H1 (cell line): ENCODE data around the gene OSBPL6. TPM values are rescaled to one million over a fixed set of nuclear protein-coding genes. Genes with fewer than 3 reads are reported as not detected.

Source experiments
- CTCF ChIA-PET: fragments of 300-600 bp; sonication (Branson Sonifier 250); formaldehyde crosslinking; loops from one replicate; lab custom pipeline; 2021; ENCODE audit not compliant: partially characterized antibody; lab: Charles Lee
- POLR2A ChIA-PET: fragments of 300-600 bp; sonication (Branson Sonifier 250); formaldehyde crosslinking; loops from one replicate; lab custom pipeline; 2021; ENCODE audit warnings: inconsistent platforms; ENCODE audit not compliant: partially characterized antibody; lab: Charles Lee
- DNase-seq, 2 experiments: peaks; one replicate each; pipeline versions ENCODE4 v3.0.0 to v3.0.0-alpha.2; 2010 to 2022; ENCODE audit warnings: low spot score in 2 of 2, low read depth in 1 of 2, mixed read lengths in 1 of 2
- FAIRE-seq: peaks from 2 replicates; lab custom pipeline; 2011; peaks lifted over from hg19 to GRCh38; lab: Jason Lieb, UNC
- H2AFZ ChIP-seq: 2 replicates; pipeline ENCODE4 v1.8.1; 2012; ENCODE audit warnings: low read length, inconsistent platforms
- H2AK5ac ChIP-seq: 2 replicates; pipeline ENCODE4 v1.6.1; 2013; ENCODE audit warnings: low read depth, low read length
- H2BK120ac ChIP-seq: replicated peaks from 2 replicates; pipeline ENCODE3; 2013; ENCODE audit warnings: low read depth, low read length, inconsistent platforms
- H2BK12ac ChIP-seq: 2 replicates; pipeline ENCODE4 v1.6.1; 2013; ENCODE audit warnings: low read depth, low read length
- H2BK15ac ChIP-seq: 2 replicates; pipeline ENCODE4 v1.6.1; 2013; ENCODE audit warnings: low read length
- H2BK20ac ChIP-seq: 2 replicates; pipeline ENCODE4 v1.6.1; 2013; ENCODE audit warnings: low read length
- H2BK5ac ChIP-seq: 2 replicates; pipeline ENCODE4 v1.6.1; 2013; ENCODE audit warnings: low read depth, low read length
- H3K14ac ChIP-seq: 2 replicates; pipeline ENCODE4 v1.6.1; 2013; ENCODE audit warnings: inconsistent platforms; ENCODE audit not compliant: insufficient read length
- H3K18ac ChIP-seq: 2 replicates; pipeline ENCODE4 v1.6.1; 2013; ENCODE audit warnings: low read length; ENCODE audit errors: extremely low read depth
- H3K23ac ChIP-seq: 2 replicates; pipeline ENCODE4 v1.6.1; 2013; ENCODE audit warnings: inconsistent platforms; ENCODE audit not compliant: insufficient read length
- H3K23me2 ChIP-seq: 2 replicates; pipeline ENCODE4 v1.6.1; 2013; ENCODE audit warnings: low read depth, low read length
- H3K27ac ChIP-seq: 2 replicates; pipeline ENCODE4 v1.6.1; 2011; ENCODE audit warnings: low read depth, low read length, inconsistent platforms
- H3K27me3 ChIP-seq, 4 experiments: replicated peaks in 1 of 4; 1 replicate in 1 of 4; 2 replicates in 3 of 4; pipeline versions ENCODE4 v1.6.1 to v1.8.1; 2011 to 2013; ENCODE audit warnings: low read length in 3 of 4, mild to moderate bottlenecking in 3 of 4, inconsistent platforms in 2 of 4, mixed read lengths in 2 of 4, moderate library complexity in 1 of 4; ENCODE audit not compliant: control insufficient read depth in 3 of 4, insufficient read depth in 3 of 4; ENCODE audit errors: extremely low read depth in 1 of 4
- H3K36me3 ChIP-seq, 4 experiments: 2 replicates each; pipeline versions ENCODE4 v1.6.1 to v1.8.1; 2011 to 2013; ENCODE audit warnings: mild to moderate bottlenecking in 4 of 4, low read length in 3 of 4, moderate library complexity in 2 of 4, control low read depth in 1 of 4, inconsistent platforms in 1 of 4; ENCODE audit not compliant: insufficient read depth in 4 of 4, control insufficient read depth in 2 of 4
- H3K4ac ChIP-seq: replicated peaks from 2 replicates; pipeline ENCODE3; 2013; ENCODE audit warnings: low read length, low read depth, mixed read lengths, inconsistent platforms; ENCODE audit not compliant: insufficient read length
- H3K4me1 ChIP-seq, 4 experiments: replicated peaks in 1 of 4; 1 replicate in 1 of 4; 2 replicates in 3 of 4; pipeline versions ENCODE4 v1.6.1 to v1.8.1; 2011 to 2013; ENCODE audit warnings: low read length in 3 of 4, inconsistent platforms in 2 of 4, mixed read lengths in 1 of 4; ENCODE audit not compliant: insufficient read depth in 4 of 4, control insufficient read depth in 3 of 4
- H3K4me2 ChIP-seq, 2 experiments: 2 replicates each; pipeline versions ENCODE4 v1.6.1 to v1.8.1; 2011 to 2013; ENCODE audit warnings: low read depth in 2 of 2, low read length in 2 of 2, control low read depth in 1 of 2, inconsistent platforms in 1 of 2, mild to moderate bottlenecking in 1 of 2; ENCODE audit not compliant: insufficient read depth in 1 of 2
- H3K4me3 ChIP-seq, 4 experiments: fragments of 200-600, 300-600 bp in 1 of 4; sonication (generic), shearing (Covaris generic), sonication (Bioruptor Twin) in 1 of 4; 2 replicates each; pipeline versions ENCODE4 v1.5.1 to v1.8.1; 2011 to 2016; ENCODE audit warnings: low read length in 4 of 4, low read depth in 3 of 4, control low read depth in 2 of 4, inconsistent platforms in 2 of 4, mild to moderate bottlenecking in 2 of 4, mixed read lengths in 1 of 4, moderate library complexity in 1 of 4; ENCODE audit not compliant: insufficient read depth in 2 of 4; ENCODE audit errors: extremely low read depth in 1 of 4
- H3K56ac ChIP-seq: replicated peaks from 2 replicates; pipeline ENCODE3; 2013; ENCODE audit warnings: low read depth, mild to moderate bottlenecking, mixed read lengths, low read length, inconsistent platforms; ENCODE audit not compliant: insufficient read length
- H3K79me1 ChIP-seq: 2 replicates; pipeline ENCODE4 v1.6.1; 2013; ENCODE audit warnings: low read depth, low read length, control low read depth
- H3K79me2 ChIP-seq, 2 experiments: 2 replicates each; pipeline versions ENCODE4 v1.6.1 to v1.8.1; 2012 to 2013; ENCODE audit warnings: low read length in 2 of 2, mild to moderate bottlenecking in 2 of 2, inconsistent platforms in 1 of 2; ENCODE audit not compliant: insufficient read depth in 2 of 2, control insufficient read depth in 1 of 2
- H3K9ac ChIP-seq, 4 experiments: replicated peaks in 1 of 4; 1 replicate in 1 of 4; 2 replicates in 3 of 4; pipeline versions ENCODE4 v1.6.1 to v1.8.1; 2011 to 2013; ENCODE audit warnings: low read depth in 3 of 4, low read length in 3 of 4, control low read depth in 2 of 4, mild to moderate bottlenecking in 2 of 4, moderate library complexity in 2 of 4, inconsistent platforms in 1 of 4; ENCODE audit errors: extremely low read depth in 1 of 4
- H3K9me3 ChIP-seq, 2 experiments: 2 replicates each; pipeline versions ENCODE4 v1.6.1 to v1.8.1; 2012 to 2013; ENCODE audit warnings: mild to moderate bottlenecking in 2 of 2, moderate library complexity in 2 of 2, control low read depth in 1 of 2, inconsistent platforms in 1 of 2, low read depth in 1 of 2, low read length in 1 of 2, mixed read lengths in 1 of 2; ENCODE audit not compliant: insufficient read depth in 2 of 2
- H4K20me1 ChIP-seq, 2 experiments: replicated peaks in 1 of 2; 2 replicates each; pipeline versions ENCODE3 to v1.8.1; 2011 to 2013; ENCODE audit warnings: inconsistent platforms in 2 of 2, low read length in 2 of 2, mild to moderate bottlenecking in 1 of 2; ENCODE audit not compliant: insufficient read depth in 2 of 2, control insufficient read depth in 1 of 2
- H4K5ac ChIP-seq: 2 replicates; pipeline ENCODE4 v1.6.1; 2013; ENCODE audit warnings: low read length, low read depth, mixed read lengths, inconsistent platforms; ENCODE audit not compliant: insufficient read length
- H4K8ac ChIP-seq: 2 replicates; pipeline ENCODE4 v1.8.0; 2013; ENCODE audit warnings: mild to moderate bottlenecking, moderate library complexity, low read length, inconsistent platforms; ENCODE audit not compliant: insufficient read depth; ENCODE audit errors: extremely low read depth
- H4K91ac ChIP-seq: replicated peaks from 2 replicates; pipeline ENCODE3; 2013; ENCODE audit warnings: low read length, mixed read lengths, inconsistent platforms; ENCODE audit not compliant: insufficient read length
- CBX8 ChIP-seq: fragments of 300-800, 300-1000 bp; sonication (generic); IDR thresholded peaks from 2 replicates; pipeline ENCODE4 v1.7.1; 2016; ENCODE audit warnings: low read depth, low read length, borderline replicate concordance
- CHD1 ChIP-seq: IDR thresholded peaks from 2 replicates; pipeline ENCODE4 v1.6.1; 2012; ENCODE audit warnings: low read depth, low read length, improper control_type of control experiment
- EP300 ChIP-seq, 2 experiments: IDR thresholded peaks; 1 replicate in 1 of 2; 2 replicates in 1 of 2; pipeline ENCODE4 v1.6.1; 2011 to 2012; ENCODE audit warnings: low read depth in 2 of 2, low read length in 2 of 2, mild to moderate bottlenecking in 2 of 2, borderline replicate concordance in 1 of 2, inconsistent platforms in 1 of 2, moderate library complexity in 1 of 2
- KDM4A ChIP-seq: IDR thresholded peaks from one replicate; pipeline ENCODE4 v1.7.1; 2012; ENCODE audit warnings: low read depth, mild to moderate bottlenecking, moderate library complexity, low read length, inconsistent platforms; ENCODE audit not compliant: severe bottlenecking
- KDM5A ChIP-seq: fragments of 200-600 bp; IDR thresholded peaks from 2 replicates; pipeline ENCODE4 v1.7.1; 2012; ENCODE audit warnings: mild to moderate bottlenecking, low read length, inconsistent platforms, mixed read lengths
- NANOG ChIP-seq: IDR thresholded peaks from 2 replicates; pipeline ENCODE4 v1.6.1; 2011; ENCODE audit warnings: low read length, low read depth, mild to moderate bottlenecking, inconsistent platforms; ENCODE audit not compliant: insufficient read depth, poor library complexity, severe bottlenecking
- POLR2A ChIP-seq, 2 experiments: IDR thresholded peaks; 1 replicate in 1 of 2; 2 replicates in 1 of 2; pipeline ENCODE4 v1.6.1; 2011; ENCODE audit warnings: low read depth in 2 of 2, low read length in 2 of 2, mild to moderate bottlenecking in 2 of 2; ENCODE audit errors: control extremely low read depth in 1 of 2
- RBBP5 ChIP-seq: IDR thresholded peaks from 2 replicates; pipeline ENCODE4 v1.7.1; 2012; ENCODE audit warnings: low read depth, mild to moderate bottlenecking, inconsistent platforms, low read length, moderate library complexity, borderline replicate concordance
- SP4 ChIP-seq: IDR thresholded peaks from 2 replicates; pipeline ENCODE4 v1.6.1; 2012; ENCODE audit warnings: low read length, inconsistent platforms
- SRF ChIP-seq: IDR thresholded peaks from 2 replicates; pipeline ENCODE4 v1.6.1; 2011; ENCODE audit warnings: mild to moderate bottlenecking, low read depth, low read length, moderate library complexity
- YY1 ChIP-seq: IDR thresholded peaks from 2 replicates; pipeline ENCODE4 v1.6.1; 2011; ENCODE audit warnings: low read depth, mild to moderate bottlenecking, low read length
- WGBS, 2 experiments: shearing (Covaris generic) in 1 of 2; methylation state at CpG; one replicate each; pipeline versions ENCODE4 v1.1.6 to v1.1.7; 2013 to 2015; ENCODE audit warnings: low lambda C conversion rate in 2 of 2, mixed read lengths in 2 of 2, inconsistent platforms in 1 of 2, low coverage in 1 of 2, missing lambda C conversion rate in 1 of 2; ENCODE audit not compliant: insufficient replicate concordance in 2 of 2, insufficient coverage in 1 of 2, insufficient read length in 1 of 2; ENCODE audit errors: extremely low coverage in 1 of 2, missing lambda C conversion rate in 1 of 2; 5-methylcytosine and 5-hydroxymethylcytosine counted together
- polyA plus RNA-seq, 7 experiments: library from polyadenylated mRNA; depleted of rRNA in 3 of 7; stranded (reverse) in 5 of 7; unstranded in 2 of 7; fragments of >200 nt in 5 of 7; fragments of 200-250 nt in 2 of 7; gene quantifications; 1 replicate in 5 of 7; 2 replicates in 1 of 7; 4 replicates in 1 of 7; pipeline versions ENCODE4 v1.2.1 to v1.2.3, GENCODE V29; 2011 to 2013; ENCODE audit warnings: missing spikeins in 2 of 7, mixed read lengths in 2 of 7
- total RNA-seq: library from RNA; stranded (reverse); fragmentation: NEBNext Ultra II Directional; extraction: Animal tissue kit (Norgen Biotek cat#: 25700); gene quantifications from 2 replicates; pipeline ENCODE4 v1.2.1, GENCODE V29; 2021
- TF ChIP-seq, protein P1 (sequence below): IDR thresholded peaks from 2 replicates; pipeline ENCODE4 v1.6.1; 2011; ENCODE audit warnings: low read length, improper control_type of control experiment
- TF ChIP-seq, protein P2 (sequence below): IDR thresholded peaks from 2 replicates; pipeline ENCODE4 v1.6.1; 2011; ENCODE audit warnings: low read depth, mild to moderate bottlenecking, low read length; ENCODE audit not compliant: insufficient read depth

Gene OSBPL6
- total and polyA plus RNA-seq, 2 of the 8 experiments (the other 6 are each of a cell fraction or from before 2014, with no cell fraction given), result 1.7 to 5.6 TPM

DNA sequence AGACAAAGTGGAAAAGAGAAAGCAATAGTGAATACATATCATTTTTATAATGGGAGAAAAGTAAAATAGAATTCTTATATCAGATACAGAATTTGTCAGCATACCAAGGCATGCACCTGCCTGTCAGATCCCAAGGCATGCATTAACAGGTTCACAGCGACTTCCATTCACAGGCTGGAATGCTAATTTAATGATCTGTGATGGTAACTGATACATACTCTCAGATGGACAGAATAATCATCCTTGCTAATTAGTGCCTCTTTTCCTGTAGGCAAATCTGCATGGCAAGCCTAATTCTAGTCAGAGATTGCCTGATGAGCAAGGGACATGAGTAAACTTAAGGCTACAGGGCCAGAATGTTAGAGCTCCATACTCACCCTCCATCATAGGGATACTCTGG is 180.6 kb downstream of the OSBPL6 start:
- no peak overlapping the region for H3K9ac ChIP-seq
- H3K4me1 ChIP-seq, result no peaks in the 10 kb centered on the region
- H3K79me1 ChIP-seq, result no peaks in the 10 kb centered on the region
- 100% methylated on average over 1 of the region's 1 CpG; no CpG with 5 or more reads in 1 of the 2 experiments for WGBS, 2 experiments
- no peak overlapping the region for H4K8ac ChIP-seq
- no peak overlapping the region for H4K91ac ChIP-seq
- no peak overlapping the region for H3K56ac ChIP-seq
- H3K18ac ChIP-seq, result no peak overlapping the region
- no peak overlapping the region for H2AFZ ChIP-seq
- no peak for DNase-seq
- no peak overlapping the region for H3K4ac ChIP-seq
- no peak overlapping the region for H2BK120ac ChIP-seq
- H3K23ac ChIP-seq, result no peak overlapping the region
- no peaks in the 10 kb centered on the region for H3K23me2 ChIP-seq
- no peak for FAIRE-seq
- TF ChIP-seq KDM5A (no peak), CHD1 (no peak), CBX8 (no peak), KDM4A (no peak), POLR2A (IDR thresholded peaks at IDR 0.05; ENCODE audit: control extremely low read depth in 1 of 2, low read depth in 2 of 2, low read length in 2 of 2) (no peak), RBBP5 (no peak), YY1 (no peak), SRF (no peak), SP4 (no peak), EP300 (IDR thresholded peaks at IDR 0.05; ENCODE audit: borderline replicate concordance in 1 of 2, low read depth in 2 of 2, low read length in 2 of 2) (no peak), NANOG (no peak)
- TF ChIP-seq, protein P1, sequence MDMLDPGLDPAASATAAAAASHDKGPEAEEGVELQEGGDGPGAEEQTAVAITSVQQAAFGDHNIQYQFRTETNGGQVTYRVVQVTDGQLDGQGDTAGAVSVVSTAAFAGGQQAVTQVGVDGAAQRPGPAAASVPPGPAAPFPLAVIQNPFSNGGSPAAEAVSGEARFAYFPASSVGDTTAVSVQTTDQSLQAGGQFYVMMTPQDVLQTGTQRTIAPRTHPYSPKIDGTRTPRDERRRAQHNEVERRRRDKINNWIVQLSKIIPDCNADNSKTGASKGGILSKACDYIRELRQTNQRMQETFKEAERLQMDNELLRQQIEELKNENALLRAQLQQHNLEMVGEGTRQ, result no peak
- TF ChIP-seq, protein P2, sequence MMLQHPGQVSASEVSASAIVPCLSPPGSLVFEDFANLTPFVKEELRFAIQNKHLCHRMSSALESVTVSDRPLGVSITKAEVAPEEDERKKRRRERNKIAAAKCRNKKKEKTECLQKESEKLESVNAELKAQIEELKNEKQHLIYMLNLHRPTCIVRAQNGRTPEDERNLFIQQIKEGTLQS, result no peak
- H3K4me3 ChIP-seq, result no peak overlapping the region
- POLR2A ChIA-PET, result no interaction called here
- no peak overlapping the region for H2BK15ac ChIP-seq
- no peak overlapping the region for H4K5ac ChIP-seq
- H3K79me2 ChIP-seq, result no peaks in the 10 kb centered on the region
- no peak overlapping the region for H3K4me2 ChIP-seq
- no peak overlapping the region for H2BK20ac ChIP-seq
- no peaks in the 10 kb centered on the region for H3K9me3 ChIP-seq
- no peaks in the 10 kb centered on the region for H3K36me3 ChIP-seq
- H3K27me3 ChIP-seq, result no peaks in the 10 kb centered on the region
- H3K14ac ChIP-seq, result no peak overlapping the region
- no peak overlapping the region for H2AK5ac ChIP-seq
- no peak overlapping the region for H2BK12ac ChIP-seq
- CTCF ChIA-PET, result interaction anchor here (1.1 to 1.3 kb wide), 2 partner anchors 10 to 22 kb away, joined by 3 to 4 read pairs; no protein-coding TSS in a partner anchor
- no peak overlapping the region for H2BK5ac ChIP-seq
- no peak overlapping the region for H3K27ac ChIP-seq
- H4K20me1 ChIP-seq, result no peaks in the 10 kb centered on the region
